MM.1S (cell line): ENCODE results near the gene MAP3K3.

Experiments used
- CTCF ChIP-seq: fragments of 300-600 bp; sonication (generic); IDR thresholded peaks from 2 replicates; pipeline ENCODE4 v1.5.1; 2016; ENCODE audit warnings: antibody characterized with exemption, low read length, mixed read lengths
- EZH2 ChIP-seq: fragments of 300-600 bp; sonication (generic); optimal IDR thresholded peaks from 2 replicates; pipeline ENCODE3; 2017; ENCODE audit warnings: low read depth, mild to moderate bottlenecking, antibody characterized with exemption, low read length, mixed read lengths
- EZH2phosphoT487 ChIP-seq: fragments of 300-600 bp; sonication (generic); IDR thresholded peaks from 2 replicates; pipeline ENCODE4 v1.6.1; 2018; ENCODE audit warnings: antibody characterized with exemption, low read length

- TF ChIP-seq CTCF (no peak), EZH2 (no peak), EZH2phosphoT487 (no peak)
These were observed 92.5 kb downstream of the MAP3K3 start for GRCh38 chr17:63714550-63715277.
